ENCODE measurements around the gene HRCT1.
"Not testable (repeated sequence)": the region's sequence is repeated elsewhere in the genome, so short reads cannot be mapped to it uniquely, and the experiment has no call there.

Gene HRCT1

DNA sequence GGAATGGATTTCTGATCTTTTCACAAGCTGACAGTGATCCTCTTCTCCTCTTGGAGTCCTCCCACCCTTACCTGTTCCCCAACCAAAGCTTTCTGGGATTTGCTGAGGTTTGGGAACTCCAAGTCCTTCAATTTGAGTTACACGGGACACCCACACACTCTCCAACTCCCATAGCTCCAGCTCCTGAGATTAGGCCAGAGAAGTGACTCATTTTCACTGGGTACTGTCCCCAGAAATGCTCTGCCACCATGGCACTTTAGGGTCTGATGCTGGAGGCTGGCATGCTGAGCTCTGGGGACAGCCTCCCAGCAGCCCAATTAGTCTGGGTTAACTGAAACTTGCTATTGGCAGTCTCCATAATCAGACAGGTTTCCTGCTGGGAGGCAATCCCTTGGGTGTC lies 14.0 kb upstream of the HRCT1 start:
- no peak for DNase-seq (ENCODE audit: low read depth in 2 of 3, low spot score in 2 of 3)

- no peak for DNase-seq (ENCODE audit: low read depth in 2 of 3, low spot score in 2 of 3)
Observed at GRCh38 chr9:35896570-35896969, 9.4 kb upstream of the HRCT1 start.

DNA sequence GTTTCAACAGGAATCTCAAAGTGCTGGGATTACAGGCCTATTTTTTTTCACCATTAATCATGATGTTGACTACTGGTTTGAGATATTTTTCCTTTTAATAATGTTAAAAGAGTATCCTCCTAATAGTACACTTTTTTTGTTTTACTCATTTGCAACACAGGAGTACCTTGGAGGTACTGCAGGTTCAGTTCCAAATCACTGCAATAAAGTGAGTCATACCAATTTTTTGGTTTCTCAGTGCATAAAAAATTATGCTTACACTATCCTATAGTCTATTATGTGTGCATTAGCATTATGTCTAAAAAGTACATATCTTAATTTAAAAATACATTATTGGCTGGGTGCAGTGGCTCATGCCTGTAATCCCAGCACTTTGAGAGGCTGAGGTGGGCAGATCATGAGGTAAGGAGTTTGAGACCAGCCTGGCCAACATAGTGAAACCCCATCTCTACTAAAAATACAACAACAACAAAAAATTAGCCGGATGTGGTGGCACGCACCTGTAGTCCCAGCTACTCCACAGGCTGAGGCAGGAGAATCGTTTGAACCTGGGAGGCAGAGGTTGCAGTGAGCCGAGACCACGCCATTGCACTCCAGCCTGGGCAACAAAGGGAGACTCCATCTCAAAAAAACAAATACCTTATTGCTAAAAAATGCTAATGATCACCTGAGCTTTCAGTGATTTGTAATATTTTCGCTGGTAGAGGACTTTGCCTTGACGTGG lies 8.5 kb upstream of the HRCT1 start:
- DNase-seq (ENCODE audit: low read depth in 2 of 3, low spot score in 2 of 3) = not testable (repeated sequence)

GRCh38 chr9:35898337-35898736 lies 7.7 kb upstream of the HRCT1 start:
- DNase-seq (ENCODE audit: low read depth in 2 of 3, low spot score in 2 of 3) = no peak

GRCh38 chr9:35899021-35899420 lies 7.0 kb upstream of the HRCT1 start:
- DNase-seq (ENCODE audit: low read depth in 2 of 3, low spot score in 2 of 3) = no peak

DNA sequence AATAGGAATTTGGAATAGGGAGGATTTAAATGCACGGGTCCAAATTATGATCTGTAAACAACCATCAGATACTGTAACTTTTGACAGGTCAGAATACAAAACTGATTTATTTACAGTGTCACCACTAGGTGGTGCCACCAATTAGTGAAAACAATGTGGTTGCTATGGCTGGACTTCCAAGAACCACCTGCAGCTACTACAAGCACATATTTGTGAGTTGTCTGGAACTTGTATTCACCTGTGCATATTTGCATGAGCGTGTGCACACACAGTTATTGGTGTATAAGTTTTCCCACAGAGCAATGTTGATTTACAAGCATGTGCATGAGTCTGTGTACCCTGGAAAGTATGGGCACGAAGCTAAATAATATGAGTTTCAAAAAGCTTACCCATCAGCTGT lies 3.0 kb upstream of the HRCT1 start:
- no peak for DNase-seq (ENCODE audit: low read depth in 2 of 3, low spot score in 2 of 3)

DNA sequence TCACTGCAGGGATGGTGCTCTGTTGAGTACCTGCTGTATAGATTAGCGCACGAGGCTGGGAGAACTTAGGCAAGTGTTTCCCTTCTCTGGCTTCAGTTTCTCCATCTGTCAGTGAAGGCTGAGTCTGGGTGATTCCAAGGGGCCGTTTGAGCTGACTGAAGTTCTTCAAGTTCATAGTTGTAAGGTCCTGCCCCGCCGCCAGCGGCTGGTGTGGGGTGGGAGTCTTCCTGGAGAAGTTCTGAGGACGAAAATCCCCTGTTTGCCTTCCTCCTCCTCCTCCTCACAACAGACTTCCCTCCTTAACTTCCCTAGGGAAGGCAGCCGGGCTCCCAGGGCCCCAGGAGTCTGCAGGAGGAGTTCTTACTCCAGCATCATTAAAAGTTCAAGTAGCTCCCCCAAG lies 1.7 kb upstream of the HRCT1 start:
- no peak for DNase-seq (ENCODE audit: low read depth in 2 of 3, low spot score in 2 of 3)

GRCh38 chr9:35905051-35905781 lies 786 bp upstream of the HRCT1 start:
- DNase-seq (ENCODE audit: low read depth in 2 of 3, low spot score in 2 of 3) = no peak

DNA sequence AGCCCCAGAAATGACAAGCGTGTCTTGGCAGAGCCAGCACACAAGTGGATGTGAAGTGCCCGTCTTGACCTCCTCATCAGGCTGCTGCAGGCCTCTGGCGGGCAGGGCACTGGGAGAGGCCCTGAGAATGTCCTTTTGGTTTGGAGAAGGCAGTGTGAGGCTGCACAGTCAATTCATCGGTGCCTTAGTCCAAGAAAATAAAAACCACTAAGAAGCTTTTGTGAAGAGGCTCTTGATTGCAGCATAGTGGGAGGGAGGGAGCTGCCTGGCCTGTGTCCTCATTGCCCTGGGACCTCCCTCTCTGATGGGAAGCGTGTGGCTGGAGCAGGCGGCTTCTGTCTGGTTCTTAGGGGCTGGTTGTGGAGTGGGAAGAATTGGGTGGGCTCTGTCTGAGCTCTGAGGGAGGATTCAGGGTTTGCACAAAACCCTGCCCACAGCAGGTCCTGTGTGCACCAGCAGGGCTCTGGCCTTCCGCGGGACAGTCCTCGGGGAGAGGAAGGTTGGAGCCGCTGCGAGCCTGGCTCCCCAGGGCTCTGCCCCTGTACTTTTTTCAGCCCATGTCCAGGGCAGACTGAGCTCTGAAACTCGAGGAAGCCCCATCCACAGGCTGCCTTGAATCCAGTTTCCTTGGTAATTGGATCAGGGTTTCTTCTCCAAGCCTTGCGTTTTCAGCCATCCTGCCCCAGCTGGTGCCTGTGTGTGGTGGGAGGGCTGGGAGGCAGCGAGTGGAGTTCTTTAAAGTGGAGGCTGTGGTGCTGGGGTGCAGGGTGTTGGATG lies 1.1 kb downstream of the HRCT1 start:
- DNase-seq (ENCODE audit: low read depth in 2 of 3, low spot score in 2 of 3) = no peak

DNA sequence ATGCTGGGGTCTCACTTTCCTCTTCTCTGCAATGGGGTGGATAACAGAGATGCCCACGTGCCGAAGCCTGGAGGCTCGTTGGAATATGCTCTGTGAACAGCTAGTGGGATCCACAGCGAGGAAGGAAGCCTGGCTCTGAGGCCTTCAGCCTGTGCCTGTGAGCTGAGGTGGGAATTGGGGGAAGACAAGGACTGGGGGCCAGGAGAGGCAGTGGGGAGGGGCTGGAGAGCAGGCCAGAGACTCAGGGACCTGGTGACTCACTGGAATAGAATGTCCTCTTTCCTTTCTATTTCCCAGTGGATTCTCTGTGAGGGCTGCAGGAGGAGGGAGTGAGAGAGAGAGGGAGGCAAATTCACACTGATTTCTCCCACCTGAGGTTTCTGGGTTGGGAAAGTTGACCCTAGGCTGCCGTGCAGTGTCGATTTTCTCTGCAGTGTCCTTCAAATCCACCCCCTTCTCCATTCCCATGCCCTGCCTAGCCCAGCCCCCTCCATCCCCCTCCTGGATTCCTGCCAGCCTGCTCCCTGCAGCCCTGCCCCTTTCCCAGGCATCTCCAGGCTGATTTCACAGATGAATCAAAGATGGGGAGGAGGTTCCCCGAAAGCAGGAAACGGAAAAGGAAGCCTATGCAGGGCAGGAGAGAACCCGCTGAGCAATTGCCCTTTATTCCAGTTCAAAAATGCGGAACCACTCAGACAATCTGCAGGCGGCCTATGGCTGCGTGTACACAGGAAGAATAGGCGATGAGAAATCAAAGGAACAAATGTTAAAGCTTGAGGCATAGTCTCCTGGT lies 1.9 kb downstream of the HRCT1 start:
- no peak for DNase-seq (ENCODE audit: low read depth in 2 of 3, low spot score in 2 of 3)

DNA sequence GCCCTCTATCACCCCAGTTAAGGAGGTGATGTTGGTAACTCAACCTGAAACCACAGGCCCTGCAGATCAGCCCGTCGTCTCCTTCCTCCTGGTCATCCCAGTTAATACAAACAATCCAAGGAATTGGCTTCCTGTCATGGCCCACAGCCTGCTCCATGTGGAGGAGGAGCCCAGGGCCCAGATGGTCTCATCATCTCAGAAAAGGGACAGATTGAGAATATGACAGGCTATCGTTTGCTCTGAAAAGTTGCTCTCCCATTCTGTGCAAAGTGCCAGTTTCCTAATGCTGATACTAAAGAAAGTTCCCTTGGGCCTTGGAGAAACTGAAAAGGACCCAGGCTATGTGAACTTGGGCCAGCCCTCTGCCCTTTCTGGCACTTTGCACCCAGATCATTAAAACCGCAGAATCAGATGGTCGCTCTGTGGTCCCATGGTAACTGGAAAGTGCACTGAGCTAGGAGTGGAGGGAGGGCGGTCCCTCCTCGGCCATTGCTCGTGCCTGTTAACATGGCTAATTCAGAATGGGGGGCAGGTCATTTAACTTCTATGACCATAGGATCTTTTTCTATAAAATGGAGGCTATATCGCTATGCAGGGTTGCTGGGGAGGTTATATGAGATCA lies 2.6 kb downstream of the HRCT1 start:
- DNase-seq (ENCODE audit: low read depth in 2 of 3, low spot score in 2 of 3) = no peak

DNA sequence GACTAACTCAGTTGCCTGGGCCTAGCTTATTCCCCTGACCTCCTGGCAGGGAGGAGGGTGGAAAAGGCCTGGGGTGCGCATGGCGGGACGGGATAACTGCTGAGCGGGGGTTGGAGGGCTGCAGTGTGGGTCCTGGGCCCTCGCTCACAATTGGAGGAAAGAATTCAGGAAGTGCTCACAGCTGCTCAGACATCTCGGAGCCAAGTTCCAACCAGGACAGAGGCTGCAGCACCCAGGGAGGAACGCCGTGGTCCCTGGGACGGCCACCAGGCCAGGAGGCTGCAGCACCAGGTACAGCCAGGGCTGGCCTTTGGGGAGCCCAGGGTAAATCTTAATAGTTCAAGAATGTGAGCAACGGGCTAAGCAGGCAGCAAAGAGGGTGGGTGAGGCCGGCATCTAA lies 3.3 kb downstream of the HRCT1 start, which contains the start of gene SPAAR:
Gene SPAAR, plus strand, starts transcription at position 217 of the 400 bp plus-strand sequence. CDS start 974 bp downstream, outside the sequence.
- no peak for DNase-seq (ENCODE audit: low read depth in 2 of 3, low spot score in 2 of 3)

DNA sequence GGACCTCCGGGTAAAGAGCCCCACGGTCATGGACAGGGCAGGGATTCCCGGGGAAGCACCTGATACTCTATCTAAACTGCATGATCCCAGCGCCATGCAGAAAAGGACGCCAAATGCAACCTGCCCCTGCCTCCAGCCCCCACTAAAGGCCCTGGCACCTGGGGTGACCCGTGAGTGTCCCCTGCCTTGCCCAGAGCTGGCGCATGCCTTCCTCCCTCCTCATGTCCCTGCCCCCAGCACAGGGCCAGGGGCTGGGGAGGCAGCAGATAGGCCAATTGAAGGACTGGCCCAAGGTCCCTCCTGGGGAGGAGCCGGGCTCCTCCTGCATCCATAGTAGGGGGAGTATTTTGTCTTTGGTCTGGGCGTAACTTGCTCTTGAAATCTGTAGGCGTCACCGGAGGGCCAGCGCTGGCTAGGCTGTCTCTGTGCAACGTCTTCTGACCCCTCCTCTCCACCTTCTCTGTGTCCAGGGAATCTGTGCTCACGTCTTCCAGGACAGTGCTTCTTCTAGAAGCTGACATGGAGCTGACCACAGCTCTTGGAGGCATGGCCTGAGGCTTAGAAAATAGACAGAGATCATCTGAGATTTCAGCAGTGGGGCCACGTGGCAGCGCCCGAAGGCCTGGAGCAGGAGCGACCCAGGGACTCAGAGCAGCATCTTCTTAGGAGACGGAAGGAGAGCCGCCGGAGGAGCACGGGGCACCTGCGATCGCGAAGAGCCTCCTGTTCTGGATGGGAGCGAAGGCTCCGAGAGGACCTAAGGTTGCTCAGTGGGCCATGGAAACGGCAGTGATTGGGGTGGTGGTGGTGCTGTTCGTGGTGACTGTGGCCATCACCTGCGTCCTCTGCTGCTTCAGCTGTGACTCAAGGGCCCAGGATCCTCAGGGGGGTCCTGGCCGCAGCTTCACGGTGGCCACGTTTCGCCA lies 3.9 kb downstream of the HRCT1 start:
- no peak for DNase-seq (ENCODE audit: low read depth in 2 of 3, low spot score in 2 of 3)

GRCh38 chr9:35910613-35911359 lies 4.8 kb downstream of the HRCT1 start:
- DNase-seq (ENCODE audit: low read depth in 2 of 3, low spot score in 2 of 3) = no peak

- DNase-seq (ENCODE audit: low read depth in 2 of 3, low spot score in 2 of 3) = no peak
Observed at GRCh38 chr9:35911690-35912089, 5.7 kb downstream of the HRCT1 start.

- no peak for DNase-seq (ENCODE audit: low read depth in 2 of 3, low spot score in 2 of 3)
Observed at GRCh38 chr9:35912791-35913400, 6.9 kb downstream of the HRCT1 start.

DNA sequence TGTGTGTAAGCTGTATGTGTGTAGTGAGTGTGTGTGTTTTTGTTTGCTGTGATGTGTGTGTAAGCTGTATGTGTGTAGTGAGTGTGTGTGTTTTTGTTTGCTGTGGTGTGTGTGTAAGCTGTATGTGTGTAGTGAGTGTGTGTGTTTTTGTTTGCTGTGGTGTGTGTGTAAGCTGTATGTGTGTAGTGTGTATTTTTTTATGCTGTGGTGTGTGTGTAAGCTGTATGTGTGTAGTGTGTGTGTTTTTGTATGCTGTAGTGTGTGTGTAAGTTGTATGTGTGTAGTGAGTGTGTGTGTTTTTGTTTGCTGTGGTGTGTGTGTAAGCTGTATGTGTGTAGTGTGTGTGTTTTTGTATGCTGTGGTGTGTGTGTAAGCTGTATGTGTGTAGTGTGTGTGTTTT lies 7.4 kb downstream of the HRCT1 start:
- not testable (repeated sequence) for DNase-seq (ENCODE audit: low read depth in 2 of 3, low spot score in 2 of 3)

DNA sequence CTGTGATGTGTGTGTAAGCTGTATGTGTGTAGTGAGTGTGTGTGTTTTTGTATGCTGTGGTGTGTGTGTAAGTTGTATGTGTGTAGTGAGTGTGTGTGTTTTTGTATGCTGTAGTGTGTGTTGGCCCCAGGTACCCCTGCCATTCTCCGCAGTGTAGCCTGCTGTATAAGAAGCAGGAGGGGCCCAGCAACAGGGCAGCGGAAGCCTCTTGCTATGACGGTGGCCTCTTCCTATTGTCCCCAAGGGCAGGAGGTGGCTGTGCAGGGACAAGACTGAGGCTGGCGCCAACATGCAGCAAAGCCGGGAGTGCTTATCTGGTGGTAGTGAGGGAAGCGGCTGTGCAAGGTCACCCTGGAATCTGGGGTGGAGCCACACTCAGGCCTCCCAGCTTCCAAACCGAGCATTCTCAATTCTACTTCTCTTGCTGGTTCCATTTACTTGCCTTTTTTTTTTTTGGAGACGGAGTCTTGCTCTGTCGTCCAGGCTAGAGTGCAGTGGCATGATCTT lies 8.4 kb downstream of the HRCT1 start:
- no peak for DNase-seq (ENCODE audit: low read depth in 2 of 3, low spot score in 2 of 3)

All from activated CD8-positive, alpha-beta memory T cell treated with anti-CD3 and anti-CD28 coated beads for 48 hours (primary cell).